HG03025 (cell line): ENCODE data around the gene CTDSP1.

Source experiments
- ATAC-seq: cut with Tn5 transposase; IDR thresholded peaks from one replicate; pipeline ENCODE4 v1.9.1; 2021; ENCODE audit warnings: mild to moderate bottlenecking, moderate library complexity; ENCODE audit not compliant: unreplicated experiment, low FRiP score

CTDSP1 gene

DNA sequence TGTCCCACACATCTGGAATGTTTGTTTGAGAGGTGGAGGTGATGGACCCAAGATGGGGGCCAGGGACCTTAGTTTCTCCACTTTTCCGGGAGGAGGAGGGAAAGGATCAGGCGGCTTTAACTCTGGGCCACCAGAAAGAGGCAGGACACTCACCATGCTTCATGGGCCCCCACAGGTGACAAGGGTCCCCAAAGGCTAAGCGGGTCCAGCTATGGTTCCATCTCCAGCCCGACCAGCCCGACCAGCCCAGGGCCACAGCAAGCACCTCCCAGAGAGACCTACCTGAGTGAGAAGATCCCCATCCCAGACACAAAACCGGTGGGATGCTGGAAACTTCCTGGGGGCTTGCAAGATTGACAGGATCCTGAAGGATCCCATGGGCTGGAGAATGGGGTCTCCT, 16.9 kb upstream of the CTDSP1 start:
- ATAC-seq = no peak

GRCh38 chr2:218383892-218384519, 15.7 kb upstream of the CTDSP1 start:
- no peak for ATAC-seq

DNA sequence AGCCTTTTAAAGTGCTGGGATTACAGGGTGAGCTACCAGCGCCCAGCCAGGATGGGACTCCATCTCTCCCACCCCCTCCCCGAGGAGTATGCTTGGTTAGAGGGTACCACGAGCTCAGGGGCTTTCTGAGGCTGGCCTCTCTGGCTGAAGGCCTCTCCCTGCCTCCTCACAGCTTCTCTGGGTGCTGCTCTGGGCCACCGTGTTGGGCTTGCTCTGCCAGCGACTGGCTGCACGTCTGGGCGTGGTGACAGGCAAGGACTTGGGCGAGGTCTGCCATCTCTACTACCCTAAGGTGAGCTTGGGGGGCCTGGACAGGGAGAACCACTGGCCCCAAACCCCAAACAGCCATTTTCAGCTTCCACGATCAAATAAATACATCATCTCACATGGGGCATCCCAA, 14.7 kb upstream of the CTDSP1 start:
- no peak for ATAC-seq

DNA sequence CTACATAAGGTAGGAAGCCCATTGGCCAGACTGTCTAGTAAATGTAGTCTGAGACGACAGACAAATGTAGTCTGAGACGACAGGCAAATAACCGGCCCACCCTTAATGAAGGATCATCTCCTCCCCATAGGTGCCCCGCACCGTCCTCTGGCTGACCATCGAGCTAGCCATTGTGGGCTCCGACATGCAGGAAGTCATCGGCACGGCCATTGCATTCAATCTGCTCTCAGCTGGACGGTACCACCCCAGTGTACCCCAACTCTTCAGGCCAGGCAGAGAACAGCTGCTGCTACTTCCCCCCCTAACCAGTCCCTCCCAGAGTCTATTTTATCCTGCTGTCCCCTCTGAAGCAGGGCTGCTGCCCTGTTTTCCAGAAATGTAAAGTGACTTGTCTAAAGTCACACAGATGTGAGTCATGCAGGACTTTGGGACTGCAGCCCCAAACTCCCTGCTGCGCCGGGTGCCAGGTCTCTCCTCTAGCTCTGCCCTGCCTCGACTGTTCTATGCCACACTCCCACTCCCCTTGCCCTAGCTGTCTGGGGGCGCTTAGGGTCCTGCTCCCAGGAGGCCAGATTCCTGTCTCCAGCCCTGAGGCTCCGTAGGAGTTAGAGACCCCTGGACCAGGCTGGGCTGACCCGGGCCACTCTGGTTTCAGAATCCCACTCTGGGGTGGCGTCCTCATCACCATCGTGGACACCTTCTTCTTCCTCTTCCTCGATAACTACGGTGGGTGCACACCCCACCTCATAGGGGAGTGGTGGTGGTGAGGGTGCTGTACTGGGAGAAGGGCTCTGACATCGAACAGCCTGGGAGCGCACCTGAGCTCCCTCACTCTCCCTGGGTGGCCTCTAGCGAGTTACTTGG, 12.9 kb upstream of the CTDSP1 start:
- no peak for ATAC-seq

GRCh38 chr2:218387369-218388194, 12.1 kb upstream of the CTDSP1 start:
- ATAC-seq = no peak

- no peak for ATAC-seq
Observed at GRCh38 chr2:218389333-218390150, 10.1 kb upstream of the CTDSP1 start.

GRCh38 chr2:218391202-218391601, 8.5 kb upstream of the CTDSP1 start:
- no peak for ATAC-seq

- no peak for ATAC-seq
Observed at GRCh38 chr2:218392459-218392858, 7.2 kb upstream of the CTDSP1 start.

- ATAC-seq = no peak
Observed at GRCh38 chr2:218392891-218393462, 6.7 kb upstream of the CTDSP1 start.

GRCh38 chr2:218393750-218394290, 5.8 kb upstream of the CTDSP1 start:
- no peak for ATAC-seq

- ATAC-seq = no peak
Observed at GRCh38 chr2:218394298-218395089, 5.2 kb upstream of the CTDSP1 start.

GRCh38 chr2:218395090-218395444, 4.6 kb upstream of the CTDSP1 start:
- no peak for ATAC-seq

GRCh38 chr2:218395456-218395825, 4.2 kb upstream of the CTDSP1 start:
- ATAC-seq = no peak

- ATAC-seq = peak; percentile 31
Observed at GRCh38 chr2:218395826-218396687, 3.6 kb upstream of the CTDSP1 start.

DNA sequence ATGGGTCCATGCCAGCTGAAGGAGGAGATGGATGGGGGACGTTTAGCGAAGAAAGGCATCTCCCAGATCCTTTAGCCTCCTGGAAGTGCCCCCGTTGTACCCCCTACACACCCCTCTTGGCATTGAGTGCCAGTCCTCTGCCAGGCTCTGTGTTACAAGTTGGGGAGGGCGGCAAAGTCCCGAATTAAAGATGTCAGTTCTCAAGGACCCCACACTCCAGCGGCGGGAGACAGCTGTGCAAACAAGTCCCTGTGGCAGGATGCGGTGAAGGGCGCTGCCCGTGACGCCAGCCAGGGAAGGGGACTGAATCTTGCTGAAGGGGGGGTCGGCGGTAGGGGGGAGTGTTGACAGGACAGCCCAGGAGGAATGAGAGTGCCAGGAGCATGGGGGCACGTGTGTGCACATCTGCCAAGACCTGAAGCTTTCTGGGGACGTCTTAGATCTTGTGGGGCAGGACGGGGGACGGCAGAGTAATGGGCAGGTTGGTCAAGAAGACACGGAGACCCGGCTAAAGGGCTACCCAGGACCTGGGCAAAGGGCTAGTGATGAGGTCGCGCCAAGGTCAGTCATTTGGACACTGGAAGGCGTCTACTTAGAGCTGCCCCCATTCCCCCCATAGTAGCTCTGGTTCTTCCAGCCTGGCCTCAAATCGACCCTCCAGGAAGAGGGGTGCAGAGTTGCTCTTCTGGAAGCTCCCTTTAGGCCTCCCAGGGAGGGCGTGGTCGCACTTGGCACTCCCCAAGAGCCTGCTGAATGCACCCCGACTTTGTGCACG, 2.8 kb upstream of the CTDSP1 start:
- ATAC-seq = no peak

- no peak for ATAC-seq
Observed at GRCh38 chr2:218397463-218397819, 2.2 kb upstream of the CTDSP1 start.

DNA sequence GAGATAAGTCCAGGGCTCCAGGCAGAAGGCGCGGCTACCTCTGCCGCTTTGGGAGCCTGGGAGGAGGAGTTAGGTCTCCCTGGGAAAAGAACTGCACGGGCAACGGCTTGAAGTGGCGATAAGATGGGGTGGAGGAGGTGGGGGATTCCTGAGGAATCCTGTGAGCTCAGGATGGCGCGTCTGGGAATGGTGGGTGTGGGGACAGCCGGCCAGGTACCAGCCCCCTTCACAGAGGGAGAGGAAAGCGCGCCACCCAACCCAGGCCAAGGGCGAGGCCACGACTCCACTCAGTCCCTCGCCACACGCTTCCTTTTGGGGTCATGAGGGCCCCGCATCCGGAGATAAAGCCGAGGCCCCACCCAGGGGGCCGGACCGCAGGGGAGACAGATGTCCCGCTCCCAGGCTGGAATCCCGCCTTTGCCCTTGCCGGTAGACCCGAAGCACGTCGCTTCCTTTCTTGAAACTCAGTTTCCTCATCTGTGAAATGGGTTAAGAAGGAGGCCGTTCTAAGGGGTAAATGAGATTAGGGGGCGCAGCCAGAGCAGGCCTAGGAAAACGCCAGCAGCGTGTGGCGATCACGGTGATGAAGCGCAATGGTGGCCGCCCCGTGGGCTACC, 1.7 kb upstream of the CTDSP1 start:
- no peak for ATAC-seq
